ENCODE measurements around the gene SLC16A6. TPM values are rescaled to one million over a fixed set of nuclear protein-coding genes. Genes with fewer than 3 reads are reported as not detected.

SLC16A6 gene
- total and polyA plus RNA-seq, 8 donors: 0.02 to 1.0 (median 0.09) TPM

DNA sequence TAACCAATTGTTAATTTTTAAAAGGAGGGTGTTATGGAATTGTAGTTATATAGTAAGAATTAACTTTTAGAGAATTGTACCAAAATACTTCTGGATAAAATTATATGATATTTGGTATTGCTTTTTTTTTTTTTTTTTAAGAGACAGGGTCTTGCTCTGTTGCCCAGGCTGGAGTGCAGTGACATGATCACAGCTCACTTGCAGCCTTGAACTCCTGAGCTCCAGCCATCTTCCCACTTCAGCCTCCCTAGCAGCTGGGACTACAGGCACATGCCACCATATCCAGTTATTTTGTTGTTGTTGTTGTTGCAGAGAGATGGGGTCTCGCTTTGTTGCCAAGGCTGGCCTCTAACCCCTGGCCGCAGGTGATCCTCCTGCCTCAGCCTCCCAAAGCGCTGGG lies 8.9 kb upstream of the SLC16A6 start:
- H3K9me3 ChIP-seq: no peaks in the 10 kb centered on the region
- intact Hi-C loops (cut with DNase I): no loop called here
- H3K27me3 ChIP-seq: no peaks in the 10 kb centered on the region
- DNase-seq (no peak), ATAC-seq (no peak), FAIRE-seq (no peak)
- peaks cover 0 to 3% (median 0%) of the 10 kb centered on the region in 3 donors for H3K4me1 ChIP-seq
- no peak overlapping the region for H3K27ac ChIP-seq
- TF ChIP-seq, protein P1, sequence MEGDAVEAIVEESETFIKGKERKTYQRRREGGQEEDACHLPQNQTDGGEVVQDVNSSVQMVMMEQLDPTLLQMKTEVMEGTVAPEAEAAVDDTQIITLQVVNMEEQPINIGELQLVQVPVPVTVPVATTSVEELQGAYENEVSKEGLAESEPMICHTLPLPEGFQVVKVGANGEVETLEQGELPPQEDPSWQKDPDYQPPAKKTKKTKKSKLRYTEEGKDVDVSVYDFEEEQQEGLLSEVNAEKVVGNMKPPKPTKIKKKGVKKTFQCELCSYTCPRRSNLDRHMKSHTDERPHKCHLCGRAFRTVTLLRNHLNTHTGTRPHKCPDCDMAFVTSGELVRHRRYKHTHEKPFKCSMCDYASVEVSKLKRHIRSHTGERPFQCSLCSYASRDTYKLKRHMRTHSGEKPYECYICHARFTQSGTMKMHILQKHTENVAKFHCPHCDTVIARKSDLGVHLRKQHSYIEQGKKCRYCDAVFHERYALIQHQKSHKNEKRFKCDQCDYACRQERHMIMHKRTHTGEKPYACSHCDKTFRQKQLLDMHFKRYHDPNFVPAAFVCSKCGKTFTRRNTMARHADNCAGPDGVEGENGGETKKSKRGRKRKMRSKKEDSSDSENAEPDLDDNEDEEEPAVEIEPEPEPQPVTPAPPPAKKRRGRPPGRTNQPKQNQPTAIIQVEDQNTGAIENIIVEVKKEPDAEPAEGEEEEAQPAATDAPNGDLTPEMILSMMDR (IDR thresholded peaks at IDR 0.05): no peak
- H3K36me3 ChIP-seq: no peaks in the 10 kb centered on the region
- H3K4me3 ChIP-seq: no peak overlapping the region
- 95 to 100% methylated on average over 3 of the region's 3 CpGs for WGBS, 2 donors

DNA sequence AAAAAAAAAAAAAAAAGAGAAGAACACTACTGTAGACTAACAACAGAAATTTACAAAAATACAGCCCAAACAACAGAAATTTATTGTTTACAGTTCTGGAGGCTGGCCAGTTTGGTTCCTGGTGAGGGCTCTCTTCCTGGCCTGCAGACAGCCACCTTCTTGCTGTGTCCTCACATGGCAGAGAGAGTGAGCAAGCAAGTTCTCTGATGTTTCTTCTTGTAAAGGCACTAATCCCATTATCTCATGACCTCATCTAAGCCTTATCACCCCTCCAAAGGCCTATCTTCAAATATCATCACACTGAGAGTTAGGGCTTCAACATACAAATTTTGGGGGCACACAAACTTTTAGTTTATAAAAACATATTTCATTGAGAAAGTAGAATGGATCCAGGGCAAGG lies 7.7 kb upstream of the SLC16A6 start:
- H3K27me3 ChIP-seq: no peaks in the 10 kb centered on the region
- no peak overlapping the region for H3K4me3 ChIP-seq
- intact Hi-C loops (cut with DNase I): no loop called here
- no peak overlapping the region for H3K27ac ChIP-seq
- no peaks in the 10 kb centered on the region for H3K36me3 ChIP-seq
- no peaks in the 10 kb centered on the region for H3K9me3 ChIP-seq
- no peak for DNase-seq
- no peak for ATAC-seq
- FAIRE-seq: no peak
- TF ChIP-seq, protein P1 (IDR thresholded peaks at IDR 0.05): no peak
- no peaks in the 10 kb centered on the region for H3K4me1 ChIP-seq

DNA sequence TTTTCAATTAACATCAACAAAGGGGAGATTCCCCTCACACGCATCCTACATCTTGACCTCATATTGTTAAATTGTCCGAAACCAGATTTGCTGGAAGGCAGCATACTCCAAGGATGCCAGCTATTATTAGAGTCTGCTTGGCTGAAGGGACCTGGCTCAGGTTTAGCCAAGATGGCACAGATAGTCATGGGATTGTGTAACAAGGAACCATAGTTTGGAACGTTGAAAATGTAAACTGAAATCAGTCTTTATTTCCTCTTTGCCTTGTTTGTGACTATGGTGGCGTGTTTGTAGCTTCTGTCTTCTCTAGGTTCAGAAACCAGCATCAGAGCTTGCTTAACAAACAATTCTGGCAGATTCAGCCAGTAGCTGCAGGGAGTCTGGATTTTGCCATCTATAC lies 6.3 kb upstream of the SLC16A6 start:
- 72 to 77% methylated on average over 4 of the region's 4 CpGs for WGBS, 2 donors
- TF ChIP-seq, protein P1 (IDR thresholded peaks at IDR 0.05): no peak
- DNase-seq: no peak
- FAIRE-seq: no peak
- intact Hi-C loops (cut with DNase I): no loop called here
- no peaks in the 10 kb centered on the region for H3K36me3 ChIP-seq
- H3K27ac ChIP-seq: no peak overlapping the region
- H3K9me3 ChIP-seq: no peaks in the 10 kb centered on the region
- H3K4me1 ChIP-seq: no peaks in the 10 kb centered on the region
- H3K27me3 ChIP-seq: peaks cover 0 to 4% (median 0%) of the 10 kb centered on the region in 4 donors
- H3K4me3 ChIP-seq: no peak overlapping the region
- ATAC-seq: no peak

DNA sequence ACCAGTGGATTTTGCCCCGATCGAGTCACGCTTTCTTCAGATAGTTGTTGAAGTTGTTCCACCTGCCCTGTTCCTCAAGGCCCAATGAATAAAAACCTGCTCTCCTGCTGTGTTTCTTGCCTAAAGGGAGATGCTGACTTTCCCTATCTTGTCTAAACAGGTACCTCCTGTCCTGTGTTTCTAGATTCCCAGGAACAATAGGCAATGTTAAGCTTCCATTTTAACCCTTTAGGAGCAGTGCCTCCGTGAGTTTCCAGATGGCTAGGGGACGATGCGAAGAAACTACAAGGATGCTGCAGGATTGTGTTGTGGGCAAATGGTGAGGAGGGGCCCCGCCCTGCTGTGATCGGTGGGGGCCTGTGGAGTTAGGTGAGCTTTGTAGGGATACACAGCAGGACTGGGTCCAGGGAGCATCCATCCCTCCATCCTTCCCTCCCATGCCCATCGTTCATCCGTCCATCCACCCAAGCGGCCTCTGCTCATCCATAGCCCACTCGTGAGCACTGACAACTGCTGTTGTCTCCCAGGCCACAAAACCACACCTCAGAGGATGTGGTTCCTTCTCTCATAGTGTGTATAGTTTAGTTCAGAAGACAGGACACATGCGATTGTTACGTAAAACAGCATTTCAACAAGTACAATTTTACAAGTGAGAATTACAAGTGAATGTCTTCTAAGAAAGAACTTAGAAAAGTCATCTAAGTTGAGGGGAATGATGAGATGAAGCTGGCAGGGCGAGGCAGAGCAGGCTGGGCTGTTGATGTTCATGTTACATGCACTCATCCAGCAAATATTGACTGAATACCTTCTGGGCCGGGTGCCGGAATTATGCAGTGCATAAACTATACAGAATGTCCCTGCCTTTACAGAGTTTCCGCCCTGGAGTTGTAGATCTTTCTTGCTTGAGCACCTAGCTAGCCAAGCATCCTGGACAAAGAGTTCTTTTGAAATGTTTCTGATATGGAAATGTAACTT lies 5.6 kb upstream of the SLC16A6 start:
- Histone ChIP-seq H3K27me3 (peaks cover 0 to 4% (median 0%) of the 10 kb centered on the region in 4 donors), H3K4me1 (no peaks in the 10 kb centered on the region), H3K9me3 (no peaks in the 10 kb centered on the region), H3K36me3 (no peaks in the 10 kb centered on the region), H3K4me3 (no peak overlapping the region), H3K27ac (no peak overlapping the region)
- 75 to 82% methylated on average over 18 of the region's 18 CpGs for WGBS, 2 donors
- FAIRE-seq (no peak), ATAC-seq (no peak), DNase-seq (no peak)
- intact Hi-C loops (cut with DNase I): no loop called here
- TF ChIP-seq, protein P1 (IDR thresholded peaks at IDR 0.05): no peak

DNA sequence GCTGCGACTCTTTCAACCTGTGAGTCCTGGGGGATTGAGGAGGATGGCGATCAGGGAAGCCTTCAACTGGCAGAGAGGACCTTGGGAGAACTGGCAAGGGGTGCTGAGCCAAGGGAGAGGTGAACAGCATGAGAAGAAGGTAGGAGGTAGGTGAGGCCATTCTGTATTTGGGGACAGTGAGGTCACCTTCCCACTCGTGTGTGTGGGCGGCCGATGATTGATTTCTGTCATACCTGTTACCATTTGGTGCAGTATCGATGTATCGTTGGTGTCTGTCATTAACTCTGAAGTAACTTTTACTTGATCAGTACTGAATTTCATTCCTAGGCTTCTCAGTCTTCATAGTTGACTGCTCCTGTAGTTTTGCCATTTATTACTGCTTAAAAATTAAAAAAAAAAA lies 4.2 kb upstream of the SLC16A6 start:
- WGBS, 2 donors: 75 to 81% methylated on average over 7 of the region's 7 CpGs
- intact Hi-C loops (cut with DNase I): no loop called here
- H3K4me1 ChIP-seq: peaks cover 0 to 6% (median 5%) of the 10 kb centered on the region in 3 donors
- ATAC-seq (no peak), FAIRE-seq (no peak), DNase-seq (no peak)
- H3K9me3 ChIP-seq: no peaks in the 10 kb centered on the region
- no peak overlapping the region for H3K27ac ChIP-seq
- H3K36me3 ChIP-seq: no peaks in the 10 kb centered on the region
- TF ChIP-seq, protein P1 (IDR thresholded peaks at IDR 0.05): no peak
- no peak overlapping the region for H3K4me3 ChIP-seq
- H3K27me3 ChIP-seq: peaks cover 0 to 4% (median 0%) of the 10 kb centered on the region in 4 donors

Data from pancreas (tissue), 10 donors.